ENCODE results near the gene PER2. TPM values are rescaled to one million over a fixed set of nuclear protein-coding genes. Genes with fewer than 3 reads are reported as not detected.

PER2 gene
- total and polyA plus RNA-seq, 2 donors (not counting 3 experiments of a cell fraction or from before 2014, with no cell fraction given): 0.86 to 3.8 TPM

DNA sequence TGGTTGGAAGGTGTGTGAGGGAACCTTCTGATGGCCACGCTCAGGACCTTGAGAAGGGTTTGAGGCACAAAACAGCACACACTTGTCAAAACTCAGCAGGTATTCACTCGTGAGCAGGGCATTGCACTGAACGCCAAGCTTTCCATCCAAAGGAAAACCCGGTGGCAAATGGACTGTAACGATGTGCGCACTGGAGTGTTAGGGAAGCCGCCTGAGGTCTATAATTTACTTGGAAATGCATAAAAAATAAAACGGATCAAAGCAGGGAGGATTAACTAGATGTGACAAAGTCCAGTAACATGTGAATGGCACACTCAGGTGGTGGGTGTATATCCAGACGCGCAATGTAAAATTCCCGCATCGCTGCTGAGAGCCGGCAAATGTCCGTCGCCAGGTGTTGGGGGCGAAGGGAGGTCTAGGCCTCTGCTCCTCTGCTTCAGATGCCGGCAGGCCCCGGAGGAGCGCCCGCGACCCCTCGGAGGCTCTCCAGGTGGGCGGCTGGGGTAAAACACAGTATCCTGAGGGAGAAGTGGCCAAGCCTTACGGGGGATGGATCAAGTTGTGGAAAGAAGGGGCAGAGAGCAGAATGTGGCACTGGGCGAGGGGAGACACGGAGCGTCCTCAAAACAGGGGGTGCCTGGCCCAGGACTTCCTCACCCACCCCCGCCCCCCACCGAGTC is 63.9 kb downstream of the PER2 start:
- H3K9me3 ChIP-seq (replicated peaks; ENCODE audit: control insufficient read depth, insufficient read depth, low read length): no peaks in the 10 kb centered on the region
- TF ChIP-seq JUN (IDR thresholded peaks at IDR 0.05; ENCODE audit: borderline replicate concordance, insufficient read depth, insufficient read length, low read depth) (no peak), MYC (IDR thresholded peaks at IDR 0.05; ENCODE audit: low read depth, low read length) (no peak), POLR2AphosphoS5 (IDR thresholded peaks at IDR 0.05; ENCODE audit: insufficient read depth, low read depth, low read length) (no peak), EZH2 (IDR thresholded peaks at IDR 0.05; ENCODE audit: borderline replicate concordance, low read depth, low read length, severe bottlenecking) (no peak)
- TF ChIP-seq, protein P1, sequence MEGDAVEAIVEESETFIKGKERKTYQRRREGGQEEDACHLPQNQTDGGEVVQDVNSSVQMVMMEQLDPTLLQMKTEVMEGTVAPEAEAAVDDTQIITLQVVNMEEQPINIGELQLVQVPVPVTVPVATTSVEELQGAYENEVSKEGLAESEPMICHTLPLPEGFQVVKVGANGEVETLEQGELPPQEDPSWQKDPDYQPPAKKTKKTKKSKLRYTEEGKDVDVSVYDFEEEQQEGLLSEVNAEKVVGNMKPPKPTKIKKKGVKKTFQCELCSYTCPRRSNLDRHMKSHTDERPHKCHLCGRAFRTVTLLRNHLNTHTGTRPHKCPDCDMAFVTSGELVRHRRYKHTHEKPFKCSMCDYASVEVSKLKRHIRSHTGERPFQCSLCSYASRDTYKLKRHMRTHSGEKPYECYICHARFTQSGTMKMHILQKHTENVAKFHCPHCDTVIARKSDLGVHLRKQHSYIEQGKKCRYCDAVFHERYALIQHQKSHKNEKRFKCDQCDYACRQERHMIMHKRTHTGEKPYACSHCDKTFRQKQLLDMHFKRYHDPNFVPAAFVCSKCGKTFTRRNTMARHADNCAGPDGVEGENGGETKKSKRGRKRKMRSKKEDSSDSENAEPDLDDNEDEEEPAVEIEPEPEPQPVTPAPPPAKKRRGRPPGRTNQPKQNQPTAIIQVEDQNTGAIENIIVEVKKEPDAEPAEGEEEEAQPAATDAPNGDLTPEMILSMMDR (IDR thresholded peaks at IDR 0.05; ENCODE audit: extremely low read depth in 1 of 2, insufficient read depth in 1 of 2, low read depth in 1 of 2, low read length in 2 of 2): no peak
- intact Hi-C loops (cut with micrococcal nuclease) (no loop called here), dilution Hi-C loops (cut with MboI; ENCODE audit: extremely low pct_ligation_motif_present, low sequenced_read_pairs) (no loop called here)
- peaks cover 0 to 2% of the 10 kb centered on the region in 2 experiments for H3K27me3 ChIP-seq (ENCODE audit: control insufficient read depth in 2 of 2, insufficient read depth in 2 of 2, low read length in 2 of 2)
- no TSS peak for BruUV-seq (replicated peaks)
- H4K20me1 ChIP-seq (replicated peaks; ENCODE audit: control insufficient read depth, extremely low read depth, insufficient read depth, low read length): no peaks in the 10 kb centered on the region
- no peak overlapping the region for H2AFZ ChIP-seq (ENCODE audit: low read depth, low read length)
- H3K36me3 ChIP-seq (ENCODE audit: control insufficient read depth in 2 of 2, extremely low read depth in 1 of 2, insufficient read depth in 2 of 2, low read length in 2 of 2): no peaks in the 10 kb centered on the region
- no peak overlapping the region for H3K27ac ChIP-seq (ENCODE audit: insufficient read depth, low read depth, low read length)
- no peak for FAIRE-seq
- no peaks in the 10 kb centered on the region for H3K9me1 ChIP-seq (replicated peaks; ENCODE audit: control insufficient read depth, extremely low read depth, insufficient read depth, low read length)
- H3K4me2 ChIP-seq (ENCODE audit: insufficient read depth, low read length): no peak overlapping the region
- H3K79me2 ChIP-seq (ENCODE audit: control insufficient read depth, insufficient read depth, low read length): no peaks in the 10 kb centered on the region
- no peak overlapping the region for H3K9ac ChIP-seq (replicated peaks; ENCODE audit: extremely low read depth, insufficient read depth, low read length)
- POLR2A ChIA-PET: no interaction called here
- DNase-seq (ENCODE audit: low read depth, low spot score): no peak
- CTCF ChIA-PET: no interaction called here
- H3K4me1 ChIP-seq (ENCODE audit: control insufficient read depth, extremely low read depth, insufficient read depth, low read length): no peaks in the 10 kb centered on the region
- no peak overlapping the region for H3K4me3 ChIP-seq (replicated peaks in 1 of 3; ENCODE audit: insufficient read depth in 1 of 3, low read depth in 1 of 3, low read length in 3 of 3)
